ENCODE results near the gene RER1.

GRCh38 chr1:2384130-2384860 lies 7.3 kb upstream of the RER1 start:
- TF ChIP-seq CTCF (IDR thresholded peaks at IDR 0.05; ENCODE audit: insufficient read depth, low read depth, low read length) (no peak), EZH2 (IDR thresholded peaks at IDR 0.05; ENCODE audit: insufficient read depth, low read length) (no peak)
